ENCODE results near the gene NTNG1. TPM values are rescaled to one million over a fixed set of nuclear protein-coding genes. Genes with fewer than 3 reads are reported as not detected.

The NTNG1 gene
- total and polyA plus RNA-seq, 2 of the 4 experiments (the other 2 are of a cell fraction) = 1.2 to 2.3 TPM

- Histone ChIP-seq H2AK5ac (ENCODE audit: low read depth, low read length) (no peak overlapping the region), H3K14ac (replicated peaks; ENCODE audit: low read depth, low read length) (no peak overlapping the region), H3K4me3 (ENCODE audit: insufficient read depth, low read depth, low read length) (no peak overlapping the region), H3K4me1 (ENCODE audit: control insufficient read depth, insufficient read depth, low read length) (no peaks in the 10 kb centered on the region), H3K9me1 (ENCODE audit: insufficient read depth, low read length) (no peaks in the 10 kb centered on the region), H3K27me3 (ENCODE audit: control insufficient read depth, insufficient read depth, low read length) (no peaks in the 10 kb centered on the region), H3K4ac (ENCODE audit: low read depth, low read length) (no peak overlapping the region), H3K79me1 (ENCODE audit: low read depth in 1 of 2, low read length in 2 of 2) (no peaks in the 10 kb centered on the region), H4K8ac (ENCODE audit: low read depth in 2 of 2, low read length in 2 of 2) (no peak overlapping the region), H2AFZ (replicated peaks; ENCODE audit: low read length, poor library complexity) (no peak overlapping the region), H4K20me1 (ENCODE audit: insufficient read depth, low read length) (no peaks in the 10 kb centered on the region), H2AK9ac (replicated peaks; ENCODE audit: low read depth, low read length, poor library complexity) (no peak overlapping the region), H4K91ac (ENCODE audit: insufficient read depth, low read depth, low read length) (no peak overlapping the region), H2BK20ac (ENCODE audit: low read depth, low read length) (no peak overlapping the region), H3K18ac (ENCODE audit: low read depth, low read length) (no peak overlapping the region), H3K4me2 (ENCODE audit: low read depth, low read length) (no peak overlapping the region), H3K9ac (ENCODE audit: low read depth, low read length) (no peak overlapping the region), H2BK15ac (ENCODE audit: low read depth, low read length) (no peak overlapping the region), H4K5ac (ENCODE audit: low read depth, low read length) (no peak overlapping the region), H3K27ac (ENCODE audit: insufficient read depth, low read length) (no peak overlapping the region), H3K36me3 (ENCODE audit: control insufficient read depth, insufficient read depth, low read length) (no peaks in the 10 kb centered on the region), H3K9me3 (ENCODE audit: control insufficient read depth, insufficient read depth, low read length) (no peaks in the 10 kb centered on the region), H3K23ac (ENCODE audit: low read depth, low read length) (no peak overlapping the region), H2BK120ac (ENCODE audit: low read depth, low read length) (no peak overlapping the region), H2BK5ac (ENCODE audit: low read depth, low read length, poor library complexity, severe bottlenecking) (no peak overlapping the region), H3K56ac (ENCODE audit: extremely low read depth, insufficient read depth, low read length) (no peak overlapping the region)
- ATAC-seq (ENCODE audit: low read depth) = no peak
- TF ChIP-seq NFE2L2 (IDR thresholded peaks at IDR 0.05; ENCODE audit: low read depth, low read length) = no peak
- no peak for TF ChIP-seq RAD21 (IDR thresholded peaks at IDR 0.05; ENCODE audit: low read length)
- no peak for TF ChIP-seq CTCF (conservative IDR thresholded peaks at IDR 0.05; ENCODE audit: low read depth, low read length)
- TF ChIP-seq RCOR1 (IDR thresholded peaks at IDR 0.05; ENCODE audit: insufficient replicate concordance, low read length) = no peak
- TF ChIP-seq RFX5 (IDR thresholded peaks at IDR 0.05; ENCODE audit: low read depth, low read length) = no peak
- TF ChIP-seq BHLHE40 (IDR thresholded peaks at IDR 0.05; ENCODE audit: low read depth, low read length) = no peak
- TF ChIP-seq CEBPB (IDR thresholded peaks at IDR 0.05; ENCODE audit: low read depth, low read length) = no peak
- no peak for TF ChIP-seq MAZ (IDR thresholded peaks at IDR 0.05; ENCODE audit: borderline replicate concordance, low read depth, low read length)
- TF ChIP-seq MAFK (IDR thresholded peaks at IDR 0.05; ENCODE audit: low read depth, low read length) = no peak
- no peak for TF ChIP-seq ELK1 (IDR thresholded peaks at IDR 0.05; ENCODE audit: borderline replicate concordance, low read depth, low read length)
- ChIA-PET POLR2A (ENCODE audit: unreplicated experiment) (no interaction called here), CTCF (interaction anchor here (1.1 kb wide), 1 partner anchor 33 kb away, joined by 3 read pairs; no protein-coding TSS in a partner anchor)
- in situ Hi-C loops (cut with MboI; ENCODE audit: low sequenced_read_pairs) (no loop called here), intact Hi-C loops (cut with micrococcal nuclease) (no loop called here), dilution Hi-C loops (cut with HindIII; ENCODE audit: low sequenced_read_pairs, unreplicated experiment) (no loop called here)
- no peak for DNase-seq
- no TSS peak for BruUV-seq (replicated peaks)
- WGBS, 2 experiments (ENCODE audit: extremely low coverage in 2 of 2, insufficient read length in 1 of 2) = no CpG with 5 or more reads among the region's 1 CpG
Measured at GRCh38 chr1:107175102-107175909, 34.5 kb downstream of the NTNG1 start.

Measured in IMR-90 (cell line).